Anterior cingulate cortex (tissue), 58 donors: ENCODE data around the gene F10.
A peak's percentile ranks its signal among the peaks of the same experiment; 100 is the strongest.
"Not testable (repeated sequence)": the region's sequence is repeated elsewhere in the genome, so short reads cannot be mapped to it uniquely, and the experiment has no call there.

Source experiments
- DNase-seq, 58 donors: peaks; one replicate each; lab custom pipeline; 2025; lab: John Stamatoyannopoulos, UW

F10 gene

DNA sequence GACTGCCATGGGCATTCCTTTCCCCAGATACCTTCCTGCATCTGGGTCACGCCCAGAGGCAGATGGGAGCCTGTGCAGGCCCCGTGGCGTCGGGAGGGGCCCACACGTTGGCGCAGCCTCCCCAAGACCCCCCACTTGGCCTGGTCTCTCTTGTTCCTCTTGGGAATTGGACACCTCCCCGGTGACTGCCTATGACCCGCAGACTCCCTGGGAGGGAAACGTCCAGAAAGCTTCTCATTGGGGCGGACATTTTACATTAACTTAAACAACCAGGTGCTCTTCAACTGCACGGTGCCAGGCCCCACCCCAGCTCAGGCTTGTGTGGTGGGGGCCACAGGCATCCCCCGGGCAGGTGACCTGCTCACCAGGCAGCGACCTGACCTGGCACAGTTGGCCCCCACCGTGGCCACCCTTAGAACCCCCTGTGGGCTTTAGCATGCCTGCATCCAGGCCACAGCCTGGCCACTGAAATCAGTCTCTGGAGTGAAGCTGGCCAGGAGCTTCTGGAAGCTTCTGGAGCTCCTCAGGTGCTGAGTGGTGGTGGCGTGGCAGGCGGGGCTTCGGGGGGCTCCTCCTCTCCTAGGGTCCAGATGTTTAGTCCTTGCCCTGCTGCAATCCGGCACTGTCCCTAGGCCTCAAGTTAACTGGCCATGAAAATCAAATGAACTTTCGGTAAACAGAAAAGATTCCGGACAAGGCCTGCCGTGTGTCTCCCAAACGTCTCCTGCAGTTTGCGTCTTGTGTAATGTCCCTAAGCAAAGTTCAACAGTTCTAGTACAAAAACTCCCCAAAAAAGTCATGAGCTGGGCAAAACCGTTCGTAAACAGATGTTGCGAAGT, 27.3 kb downstream of the F10 start:
- DNase-seq = no peak

- DNase-seq = no peak
Observed at GRCh38 chr13:113150550-113151365, 28.2 kb downstream of the F10 start.

DNA sequence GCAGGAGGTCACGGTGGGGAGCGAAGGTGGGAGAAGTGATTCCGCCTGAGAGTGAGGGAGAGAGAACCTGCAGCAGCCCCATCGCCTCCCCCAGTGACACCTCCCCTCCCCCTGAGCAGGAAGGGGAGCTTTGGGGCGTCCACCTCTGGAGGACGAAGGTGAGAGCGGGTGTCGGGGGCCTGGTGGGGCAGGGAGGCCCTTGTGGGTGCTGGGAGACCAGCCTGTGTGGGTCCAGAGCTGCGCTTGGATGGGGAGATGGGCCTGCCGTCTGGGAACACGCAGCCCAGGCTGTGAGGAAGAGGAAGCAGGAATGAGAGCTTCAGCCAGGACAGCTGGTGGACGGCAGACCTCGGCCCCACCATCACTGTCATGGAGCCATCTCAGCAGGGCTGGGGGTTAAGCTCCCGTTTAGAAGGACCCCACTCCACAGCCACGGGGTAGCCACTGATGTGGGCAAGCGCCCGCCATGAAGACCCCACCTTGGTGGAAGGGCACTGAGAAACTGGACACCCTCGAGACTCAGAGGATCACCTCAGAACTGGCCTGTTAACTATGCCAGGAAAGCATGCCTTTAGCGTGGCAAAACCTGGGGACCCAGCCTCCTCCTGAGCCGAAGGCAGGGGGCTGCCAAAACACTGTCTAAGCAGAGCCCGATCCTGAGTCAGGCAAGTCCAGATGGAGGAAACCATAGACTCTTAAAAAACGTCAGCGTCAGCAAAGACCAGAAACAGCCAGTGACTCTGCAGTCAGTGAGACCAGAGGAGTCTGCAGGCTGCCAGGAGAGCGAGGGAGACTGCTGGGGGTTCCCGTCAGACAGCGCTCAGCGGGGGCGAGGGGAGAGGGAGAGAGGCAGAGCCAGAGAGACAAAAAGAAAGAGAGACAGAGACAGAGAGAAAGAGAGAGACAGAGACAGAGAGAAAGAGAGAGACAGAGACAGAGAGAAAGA, 29.4 kb downstream of the F10 start:
- peak in 8 of 58 donors; percentile 10 to 48 (median 21) for DNase-seq

- DNase-seq = no peak
Observed at GRCh38 chr13:113152691-113152983, 30.0 kb downstream of the F10 start.

DNA sequence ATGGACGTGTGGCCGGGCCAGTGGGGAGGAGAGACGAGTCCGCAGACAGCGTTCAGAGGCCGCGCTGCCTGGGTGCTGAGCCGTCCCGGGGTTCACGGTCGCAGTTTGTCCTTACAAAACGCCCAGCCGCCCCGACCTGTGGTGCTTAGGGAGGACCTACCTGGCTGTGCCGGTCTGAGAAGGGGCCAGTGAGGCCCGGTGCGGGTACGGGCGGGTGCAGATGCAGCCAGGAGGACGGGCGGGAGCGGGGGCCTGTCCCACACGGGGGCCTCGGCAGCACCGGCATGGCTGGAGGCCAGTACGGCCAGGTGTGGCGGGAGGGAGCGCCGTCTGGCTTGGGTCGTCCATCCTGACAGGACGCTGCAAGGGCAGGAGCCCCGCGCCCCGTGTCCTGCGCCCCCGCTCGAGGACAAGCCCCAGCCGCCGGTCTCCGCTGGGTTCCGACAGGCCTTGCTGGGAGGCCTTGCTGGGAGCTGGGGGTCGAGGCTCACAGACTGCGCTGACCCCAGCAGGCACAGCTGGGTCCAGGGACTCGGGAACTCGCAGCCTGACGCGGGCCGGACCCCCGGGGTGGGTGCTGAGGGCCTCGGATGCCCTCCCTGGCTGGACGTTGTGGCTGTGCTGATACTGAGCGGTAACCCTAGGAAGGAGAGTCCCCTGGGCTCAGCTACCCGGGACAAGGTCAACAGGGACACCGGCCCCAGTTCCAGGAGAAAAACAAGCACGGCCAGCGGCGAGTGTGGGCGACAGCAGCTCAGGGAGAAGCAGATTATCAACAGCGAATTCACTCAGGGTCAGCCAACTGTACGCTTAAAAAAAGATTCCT, 30.6 kb downstream of the F10 start:
- DNase-seq = peak in 20 of 58 donors; percentile 27 to 67 (median 48)

DNA sequence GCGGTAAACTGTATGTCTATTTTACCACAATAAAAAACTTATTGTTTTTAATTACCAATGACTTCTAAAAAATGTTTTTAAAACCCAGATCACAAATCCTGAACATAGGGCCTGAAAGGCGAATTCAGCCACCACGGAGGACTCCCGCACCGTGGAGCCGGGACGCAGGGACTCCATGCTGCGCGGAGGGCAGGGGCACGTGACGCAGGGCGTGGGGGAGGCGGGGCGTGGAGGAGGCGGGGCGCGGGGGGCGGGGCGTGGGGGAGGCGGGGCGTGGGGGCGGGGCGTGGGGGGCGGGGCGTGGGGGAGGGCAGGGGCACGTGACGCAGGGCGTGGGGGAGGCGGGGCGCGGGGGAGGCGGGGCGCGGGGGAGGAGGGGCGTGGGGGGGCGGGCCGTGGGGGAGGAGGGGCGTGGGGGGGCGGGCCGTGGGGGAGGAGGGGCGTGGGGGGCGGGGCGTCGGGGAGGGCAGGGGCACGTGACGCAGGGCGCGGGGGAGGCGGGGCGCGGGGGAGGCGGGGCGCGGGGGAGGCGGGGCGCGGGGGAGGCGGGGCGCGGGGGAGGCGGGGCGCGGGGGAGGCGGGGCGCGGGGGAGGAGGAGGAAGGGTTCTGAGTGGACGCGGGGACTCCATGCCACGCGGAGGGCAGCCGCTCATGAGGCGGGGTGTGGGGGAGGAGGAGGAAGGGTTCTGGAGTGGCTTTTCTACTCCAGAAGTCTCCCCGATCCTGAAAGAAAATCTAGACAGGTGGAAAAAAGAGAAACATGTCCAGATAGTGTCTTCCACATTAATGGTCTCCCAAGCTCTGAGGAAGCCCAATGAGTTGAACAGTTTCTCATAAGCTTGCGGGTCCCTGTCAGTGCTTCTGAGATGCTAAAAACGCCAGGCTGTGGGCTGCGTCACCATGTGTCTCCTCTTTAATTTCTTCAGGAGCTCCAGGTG, 31.5 kb downstream of the F10 start:
- peak in 54 of 58 donors; percentile 15 to 88 (median 67) for DNase-seq

DNA sequence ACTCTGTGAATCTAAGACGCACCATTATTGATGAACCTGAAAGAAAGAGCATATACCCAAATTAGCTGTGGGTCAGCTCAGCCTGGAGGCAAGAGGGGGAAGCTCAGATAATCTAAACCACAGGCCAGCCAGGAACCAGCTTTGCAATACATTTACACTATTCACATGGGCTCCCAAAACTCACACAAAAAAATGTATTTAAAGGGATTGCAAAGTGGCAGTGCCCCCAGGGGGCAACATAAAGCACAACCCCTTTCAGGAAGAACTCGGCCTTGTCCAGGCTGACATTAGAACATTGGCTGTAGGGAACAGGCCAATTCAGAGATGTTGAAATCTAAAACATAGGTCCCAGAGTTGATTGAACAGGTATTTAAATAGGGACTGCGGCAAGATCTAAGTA, 32.6 kb downstream of the F10 start:
- DNase-seq = no peak

- DNase-seq = no peak
Observed at GRCh38 chr13:113155982-113156655, 33.5 kb downstream of the F10 start.

DNA sequence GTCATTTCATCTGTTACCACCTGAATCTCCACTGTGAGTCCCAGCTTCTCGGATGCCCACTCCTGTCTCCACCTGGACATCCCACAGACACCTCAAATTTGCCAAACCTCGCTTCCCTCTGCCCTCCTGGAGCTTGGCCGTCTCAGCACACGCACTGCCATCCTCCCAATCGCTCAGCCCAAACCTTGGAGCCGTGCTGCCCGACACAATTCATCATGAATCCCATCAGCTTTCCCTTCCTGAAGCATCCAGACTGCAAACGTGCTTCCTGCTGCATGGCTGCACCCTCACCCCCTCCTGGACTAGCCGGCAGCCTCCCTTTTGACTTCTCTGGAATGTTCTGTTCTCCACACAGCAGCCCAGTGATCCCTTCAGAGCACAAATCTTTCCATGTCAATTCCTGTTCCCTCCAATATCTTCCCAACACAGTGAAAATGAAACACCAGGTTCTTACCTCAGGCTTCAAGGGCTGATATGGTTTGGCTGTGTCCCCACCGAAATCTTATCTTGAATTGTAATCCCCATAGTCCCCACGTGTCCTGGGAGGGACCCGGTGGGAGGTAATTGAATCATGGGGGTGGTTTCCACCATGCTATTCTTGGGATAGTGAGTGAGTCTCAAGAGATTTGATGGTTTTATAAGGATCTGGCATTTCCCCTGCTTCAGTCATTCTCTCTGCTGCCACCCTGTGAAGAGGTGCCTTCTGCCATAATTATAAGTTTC, 34.8 kb downstream of the F10 start:
- DNase-seq = no peak

- no peak for DNase-seq
Observed at GRCh38 chr13:113157929-113158747, 35.5 kb downstream of the F10 start, which contains the start of gene PROZ. Gene PROZ (plus strand): TSS chr13:113158648. CDS start chr13:113158661, 13 bp downstream.

- no peak for DNase-seq
Observed at GRCh38 chr13:113158946-113159345, 36.3 kb downstream of the F10 start.

GRCh38 chr13:113159701-113160100, 37.1 kb downstream of the F10 start:
- no peak for DNase-seq

DNA sequence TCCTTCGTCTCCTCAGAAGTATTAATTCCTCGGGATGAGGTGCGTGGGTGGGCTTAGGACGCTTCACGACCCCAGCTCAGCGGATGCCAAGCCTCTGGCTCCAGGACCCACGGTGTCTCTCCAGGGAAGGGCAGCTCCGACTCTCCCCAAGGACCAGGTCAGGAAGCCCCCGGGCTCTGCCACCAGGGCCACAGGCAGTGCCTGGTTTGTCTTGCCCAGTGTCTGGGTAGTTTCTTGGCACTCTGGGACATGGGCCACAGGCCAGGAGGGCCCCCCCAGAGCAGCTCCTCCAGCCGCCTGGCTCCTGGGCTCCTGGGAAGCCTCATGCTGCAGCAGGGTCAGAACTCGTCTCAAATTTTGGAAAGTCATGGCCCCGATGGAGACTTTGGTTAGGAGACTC, 38.4 kb downstream of the F10 start:
- no peak for DNase-seq

DNA sequence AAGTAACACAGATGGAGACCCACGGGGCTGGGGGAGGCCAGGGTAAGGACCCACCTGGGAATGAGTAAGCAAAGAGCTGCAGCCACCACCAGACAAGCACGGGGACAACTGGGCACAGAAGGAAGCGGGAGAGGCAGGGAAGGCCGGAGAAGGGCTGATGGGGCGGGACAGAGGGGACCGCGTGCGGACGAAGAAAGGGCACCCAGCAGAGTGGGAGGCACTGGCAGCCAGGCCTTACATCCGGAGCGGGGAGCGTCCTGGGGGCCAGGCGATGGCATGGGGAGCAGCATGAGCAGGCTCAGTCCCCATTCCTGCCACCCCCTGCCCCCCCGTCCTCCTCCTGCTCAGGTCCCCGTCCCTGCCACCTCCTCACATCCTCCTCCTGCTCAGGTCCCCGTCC, 38.8 kb downstream of the F10 start:
- DNase-seq = no peak

DNA sequence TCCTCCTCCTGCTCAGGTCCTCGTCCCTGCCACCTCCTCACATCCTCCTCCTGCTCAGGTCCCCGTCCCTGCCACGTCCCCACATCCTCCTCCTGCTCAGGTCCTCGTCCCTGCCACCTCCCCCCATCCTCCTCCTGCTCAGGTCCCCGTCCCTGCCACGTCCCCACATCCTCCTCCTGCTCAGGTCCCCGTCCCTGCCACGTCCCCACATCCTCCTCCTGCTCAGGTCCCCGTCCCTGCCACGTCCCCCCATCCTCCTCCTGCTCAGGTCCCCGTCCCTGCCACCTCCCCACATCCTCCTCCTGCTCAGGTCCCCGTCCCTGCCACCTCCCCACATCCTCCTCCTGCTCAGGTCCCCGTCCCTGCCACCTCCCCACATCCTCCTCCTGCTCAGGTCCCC, 39.4 kb downstream of the F10 start:
- DNase-seq = not testable (repeated sequence)
